Panc1 (cell line): ENCODE results near the gene STARD13. TPM values are rescaled to one million over a fixed set of nuclear protein-coding genes. Genes with fewer than 3 reads are reported as not detected.

Experiments
- ATAC-seq: fragments of 200-7000 bp; cut with Tn5 transposase; 2 replicates; pipeline ENCODE4 v1.9.1; 2020; ENCODE audit warnings: mild to moderate bottlenecking, moderate library complexity
- BruUV-seq: library from RNA; stranded (reverse); fragments of 400-500 nt; replicated peaks from 2 replicates; lab custom pipeline; 2021; lab: Mats Ljungman, UMichigan
- CTCF ChIA-PET: fragments of 300-600 bp; sonication (Branson Sonifier 250); formaldehyde crosslinking; loops from one replicate; lab custom pipeline; 2022; ENCODE audit warnings: antibody characterized with exemption; lab: Charles Lee
- POLR2A ChIA-PET: fragments of 300-600 bp; sonication (Branson Sonifier 250); formaldehyde crosslinking; loops from one replicate; lab custom pipeline; 2022; ENCODE audit warnings: antibody characterized with exemption; lab: Charles Lee
- DNase-seq: peaks from one replicate; pipeline ENCODE4 v3.0.0-alpha.2; 2010; ENCODE audit warnings: low read depth, low spot score
- H3K27ac ChIP-seq: 2 replicates; pipeline ENCODE4 v1.5.1; 2011; ENCODE audit warnings: mild to moderate bottlenecking, low read length, inconsistent platforms
- H3K27me3 ChIP-seq: fragments of 200-500 bp; sonication (Bioruptor generic); 2 replicates; pipeline ENCODE4 v1.6.0; 2014; ENCODE audit warnings: low read length, inconsistent platforms; ENCODE audit not compliant: control insufficient read depth, insufficient read depth
- H3K36me3 ChIP-seq: fragments of 200-500 bp; sonication (Bioruptor generic); 2 replicates; pipeline ENCODE4 v1.5.1; 2014; ENCODE audit warnings: inconsistent platforms, mild to moderate bottlenecking, low read length, moderate library complexity; ENCODE audit not compliant: control insufficient read depth, insufficient read depth
- H3K4me1 ChIP-seq: 2 replicates; pipeline ENCODE4 v1.5.1; 2011; ENCODE audit warnings: inconsistent platforms, mild to moderate bottlenecking, low read length, moderate library complexity; ENCODE audit not compliant: control insufficient read depth, insufficient read depth
- H3K4me3 ChIP-seq, 2 experiments: 2 replicates each; pipeline ENCODE4 v1.5.1; 2011 to 2012; ENCODE audit warnings: low read depth in 2 of 2, low read length in 2 of 2, mild to moderate bottlenecking in 2 of 2, inconsistent platforms in 1 of 2, moderate library complexity in 1 of 2
- H3K9me3 ChIP-seq: fragments of 200-500 bp; sonication (Bioruptor generic); 2 replicates; pipeline ENCODE4 v1.5.1; 2014; ENCODE audit warnings: low read depth, mild to moderate bottlenecking, inconsistent platforms, low read length, moderate library complexity; ENCODE audit not compliant: control insufficient read depth, insufficient read depth
- CTCF ChIP-seq: fragments of 450-650 bp; IDR thresholded peaks from 2 replicates; pipeline ENCODE4 v1.5.1; 2017; ENCODE audit warnings: mild to moderate bottlenecking
- POLR2AphosphoS5 ChIP-seq: IDR thresholded peaks from 2 replicates; pipeline ENCODE4 v1.6.1; 2012; ENCODE audit warnings: mild to moderate bottlenecking, low read depth, low read length, moderate library complexity
- SIN3A ChIP-seq: IDR thresholded peaks from 2 replicates; pipeline ENCODE4 v1.6.1; 2012; ENCODE audit warnings: low read depth, mild to moderate bottlenecking, low read length, moderate library complexity, borderline replicate concordance; ENCODE audit not compliant: insufficient read depth
- TCF7L2 ChIP-seq: IDR thresholded peaks from 2 replicates; pipeline ENCODE4 v1.6.1; 2011; ENCODE audit warnings: mild to moderate bottlenecking, low read depth, low read length, inconsistent platforms
- in situ Hi-C: cut with HindIII; loops from 2 replicates; pipeline ENCODE4 v1.10.0; 2016; ENCODE audit warnings: low sequenced_read_pairs, low pct_unique_long_range_greater_than_20kb
- intact Hi-C: fragments of 100-400 bp; cut with micrococcal nuclease; formaldehyde crosslinking; loops from one replicate; pipeline ENCODE4 v1.10.0; 2022; ENCODE audit not compliant: unreplicated experiment
- total RNA-seq: library from RNA; stranded (reverse); gene quantifications from one replicate; pipeline ENCODE4 v1.2.1, GENCODE V29; 2021; ENCODE audit not compliant: unreplicated experiment
- TF ChIP-seq, protein P1 (sequence below), 2 experiments: IDR thresholded peaks; 2 replicates each; pipeline ENCODE4 v1.6.1; 2011 to 2012; ENCODE audit warnings: low read depth in 2 of 2, control low read depth in 1 of 2, low read length in 1 of 2, mild to moderate bottlenecking in 1 of 2, moderate library complexity in 1 of 2; ENCODE audit not compliant: insufficient read depth in 1 of 2

The STARD13 gene
- total RNA-seq, 1 experiment from 2014 or later = 6.5 TPM

DNA sequence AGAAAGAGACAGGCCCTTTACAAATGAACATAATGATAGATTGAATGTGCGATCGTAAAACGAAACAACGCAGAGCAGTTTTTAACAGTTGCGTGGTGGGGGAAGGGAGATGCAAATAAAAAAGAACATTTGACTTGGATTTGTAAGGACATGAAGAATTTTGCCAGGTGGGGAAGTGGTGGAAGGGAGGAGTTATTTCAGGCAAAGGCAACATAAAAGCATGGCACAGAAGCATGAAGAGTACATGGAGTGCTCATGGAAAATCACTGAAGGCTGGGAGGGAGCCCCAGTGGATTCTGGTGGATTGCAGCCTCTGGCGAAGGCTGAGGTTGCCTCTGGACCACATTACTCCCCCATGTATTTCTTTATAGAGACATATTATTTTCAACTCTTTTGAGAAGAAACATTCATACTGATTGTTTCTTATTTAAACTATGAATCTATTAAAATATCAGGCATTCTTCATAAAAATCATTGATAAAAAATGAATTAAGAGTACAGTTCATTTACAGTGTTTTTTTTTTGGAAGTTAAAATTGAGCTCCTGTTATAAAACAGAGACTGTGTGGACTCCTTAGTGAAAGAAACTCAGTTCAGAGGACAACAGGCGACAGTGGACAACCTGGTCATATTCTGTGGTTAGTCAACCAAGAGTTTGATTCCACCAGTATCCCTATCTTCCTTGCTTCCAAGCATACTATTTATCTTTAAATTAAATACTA is 57.5 kb downstream of the STARD13 start:
- no peak overlapping the region for H3K4me3 ChIP-seq
- ChIA-PET CTCF (no interaction called here), POLR2A (no interaction called here)
- ATAC-seq (no peak), DNase-seq (no peak)
- no peak for TF ChIP-seq POLR2AphosphoS5
- TF ChIP-seq, protein P1, sequence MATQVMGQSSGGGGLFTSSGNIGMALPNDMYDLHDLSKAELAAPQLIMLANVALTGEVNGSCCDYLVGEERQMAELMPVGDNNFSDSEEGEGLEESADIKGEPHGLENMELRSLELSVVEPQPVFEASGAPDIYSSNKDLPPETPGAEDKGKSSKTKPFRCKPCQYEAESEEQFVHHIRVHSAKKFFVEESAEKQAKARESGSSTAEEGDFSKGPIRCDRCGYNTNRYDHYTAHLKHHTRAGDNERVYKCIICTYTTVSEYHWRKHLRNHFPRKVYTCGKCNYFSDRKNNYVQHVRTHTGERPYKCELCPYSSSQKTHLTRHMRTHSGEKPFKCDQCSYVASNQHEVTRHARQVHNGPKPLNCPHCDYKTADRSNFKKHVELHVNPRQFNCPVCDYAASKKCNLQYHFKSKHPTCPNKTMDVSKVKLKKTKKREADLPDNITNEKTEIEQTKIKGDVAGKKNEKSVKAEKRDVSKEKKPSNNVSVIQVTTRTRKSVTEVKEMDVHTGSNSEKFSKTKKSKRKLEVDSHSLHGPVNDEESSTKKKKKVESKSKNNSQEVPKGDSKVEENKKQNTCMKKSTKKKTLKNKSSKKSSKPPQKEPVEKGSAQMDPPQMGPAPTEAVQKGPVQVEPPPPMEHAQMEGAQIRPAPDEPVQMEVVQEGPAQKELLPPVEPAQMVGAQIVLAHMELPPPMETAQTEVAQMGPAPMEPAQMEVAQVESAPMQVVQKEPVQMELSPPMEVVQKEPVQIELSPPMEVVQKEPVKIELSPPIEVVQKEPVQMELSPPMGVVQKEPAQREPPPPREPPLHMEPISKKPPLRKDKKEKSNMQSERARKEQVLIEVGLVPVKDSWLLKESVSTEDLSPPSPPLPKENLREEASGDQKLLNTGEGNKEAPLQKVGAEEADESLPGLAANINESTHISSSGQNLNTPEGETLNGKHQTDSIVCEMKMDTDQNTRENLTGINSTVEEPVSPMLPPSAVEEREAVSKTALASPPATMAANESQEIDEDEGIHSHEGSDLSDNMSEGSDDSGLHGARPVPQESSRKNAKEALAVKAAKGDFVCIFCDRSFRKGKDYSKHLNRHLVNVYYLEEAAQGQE (IDR thresholded peaks at IDR 0.05; ENCODE audit: insufficient read depth in 1 of 2, low read depth in 2 of 2, low read length in 1 of 2) = no peak
- no peak for TF ChIP-seq SIN3A
- no peak for TF ChIP-seq CTCF
- TF ChIP-seq TCF7L2 = no peak
- H3K36me3 ChIP-seq = no peaks in the 10 kb centered on the region
- peak overlapping the region; percentile 35; the same call in 1 of the 2 replicates for H3K27ac ChIP-seq
- peaks cover 17% of the 10 kb centered on the region for H3K4me1 ChIP-seq
- intact Hi-C loops (loop anchor here (5.0 kb wide), 1 partner anchor 314 kb away; no protein-coding TSS in a partner anchor), in situ Hi-C loops (no loop called here)
- BruUV-seq = no TSS peak
- no peaks in the 10 kb centered on the region for H3K9me3 ChIP-seq
- H3K27me3 ChIP-seq = no peaks in the 10 kb centered on the region

- CTCF ChIA-PET = no interaction called here
- intact Hi-C loops (loop anchor here (5.0 kb wide), 1 partner anchor 318 kb away; no protein-coding TSS in a partner anchor), in situ Hi-C loops (no loop called here)
- ATAC-seq (no peak), DNase-seq (no peak)
- Histone ChIP-seq H3K27ac (no peak overlapping the region), H3K36me3 (no peaks in the 10 kb centered on the region), H3K9me3 (no peaks in the 10 kb centered on the region), H3K4me3 (no peak overlapping the region), H3K4me1 (peaks cover 17% of the 10 kb centered on the region), H3K27me3 (no peaks in the 10 kb centered on the region)
- TF ChIP-seq POLR2AphosphoS5 = no peak
- TF ChIP-seq SIN3A = no peak
- POLR2A ChIA-PET = no interaction called here
- BruUV-seq = no TSS peak
Observed at GRCh38 chr13:33224686-33225085, 60.9 kb downstream of the STARD13 start.

GRCh38 chr13:33224191-33224590 is 61.4 kb downstream of the STARD13 start:
- no TSS peak for BruUV-seq
- Histone ChIP-seq H3K36me3 (no peaks in the 10 kb centered on the region), H3K4me1 (peaks cover 12% of the 10 kb centered on the region), H3K27ac (no peak overlapping the region), H3K27me3 (no peaks in the 10 kb centered on the region), H3K9me3 (no peaks in the 10 kb centered on the region), H3K4me3 (no peak overlapping the region)
- no peak for ATAC-seq
- in situ Hi-C loops = no loop called here
- no peak for DNase-seq
- ChIA-PET POLR2A (no interaction called here), CTCF (no interaction called here)
- intact Hi-C loops = no loop called here
- TF ChIP-seq TCF7L2 = no peak
- TF ChIP-seq SIN3A = no peak
- TF ChIP-seq, protein P1 (IDR thresholded peaks at IDR 0.05; ENCODE audit: insufficient read depth in 1 of 2, low read depth in 2 of 2, low read length in 1 of 2) = no peak
- no peak for TF ChIP-seq POLR2AphosphoS5
- no peak for TF ChIP-seq CTCF
